M059J (cell line): ENCODE results near the gene NKAPD1. TPM values are rescaled to one million over a fixed set of nuclear protein-coding genes. Genes with fewer than 3 reads are reported as not detected.

ENCODE experiments used
- total RNA-seq: library from RNA; depleted of rRNA; stranded (reverse); fragments of >200 nt; shearing (Covaris generic); gene quantifications from 2 replicates; pipeline ENCODE4 v1.2.3, GENCODE V29; 2014; rRNA removed

Gene NKAPD1
- total RNA-seq, 1 experiment from 2014 or later: 26.1 TPM

Other genes with a start within 250 kb of the NKAPD1 start
- 39.7 and 40.3 TPM in 2 replicates for gene ALG9, start 202.7 kb upstream of the NKAPD1 start, total RNA-seq
- 4.9 and 7.9 TPM in 2 replicates for gene FDXACB1, start 195.1 kb upstream of the NKAPD1 start, total RNA-seq
- 26.7 and 28.3 TPM in 2 replicates for gene CFAP68, start 194.8 kb upstream of the NKAPD1 start, total RNA-seq
- 1.7 TPM in 1 of 2 replicates, not detected in the other for gene CRYAB, start 162.5 kb upstream of the NKAPD1 start, total RNA-seq
- gene HSPB2, start 161.6 kb upstream of the NKAPD1 start, total RNA-seq: not detected in 2 replicates
- gene C11orf52, start 155.4 kb upstream of the NKAPD1 start, total RNA-seq: not detected in 2 replicates
- 13.7 and 19.0 TPM in 2 replicates for gene DIXDC1, start 137.0 kb upstream of the NKAPD1 start, total RNA-seq
- gene DLAT, start 48.9 kb upstream of the NKAPD1 start, total RNA-seq: 32.0 and 45.7 TPM in 2 replicates
- gene PIH1D2, start 282 bp upstream of the NKAPD1 start, total RNA-seq: 1.4 and 1.9 TPM in 2 replicates
- 77.2 and 89.5 TPM in 2 replicates for gene TIMM8B, start 12.5 kb downstream of the NKAPD1 start, total RNA-seq
- gene SDHD, start 12.6 kb downstream of the NKAPD1 start, total RNA-seq: 205 and 225 TPM in 2 replicates
- 0.64 and 1.3 TPM in 2 replicates for gene IL18, start 89.8 kb downstream of the NKAPD1 start, total RNA-seq
- 0.22 TPM in 1 of 2 replicates, not detected in the other for gene TEX12, start 93.1 kb downstream of the NKAPD1 start, total RNA-seq
- 1.0 TPM in 1 of 2 replicates, not detected in the other for gene BCO2, start 101.2 kb downstream of the NKAPD1 start, total RNA-seq
- gene PTS, start 152.1 kb downstream of the NKAPD1 start, total RNA-seq: 60.6 and 86.9 TPM in 2 replicates
- gene PLET1, start 186.6 kb downstream of the NKAPD1 start, total RNA-seq: not detected in 2 replicates